ENCODE measurements around the gene ADAR. TPM values are rescaled to one million over a fixed set of nuclear protein-coding genes. Genes with fewer than 3 reads are reported as not detected.

ADAR gene
- total and polyA plus RNA-seq, 8 donors: 23.6 to 173 (median 57.7) TPM

DNA sequence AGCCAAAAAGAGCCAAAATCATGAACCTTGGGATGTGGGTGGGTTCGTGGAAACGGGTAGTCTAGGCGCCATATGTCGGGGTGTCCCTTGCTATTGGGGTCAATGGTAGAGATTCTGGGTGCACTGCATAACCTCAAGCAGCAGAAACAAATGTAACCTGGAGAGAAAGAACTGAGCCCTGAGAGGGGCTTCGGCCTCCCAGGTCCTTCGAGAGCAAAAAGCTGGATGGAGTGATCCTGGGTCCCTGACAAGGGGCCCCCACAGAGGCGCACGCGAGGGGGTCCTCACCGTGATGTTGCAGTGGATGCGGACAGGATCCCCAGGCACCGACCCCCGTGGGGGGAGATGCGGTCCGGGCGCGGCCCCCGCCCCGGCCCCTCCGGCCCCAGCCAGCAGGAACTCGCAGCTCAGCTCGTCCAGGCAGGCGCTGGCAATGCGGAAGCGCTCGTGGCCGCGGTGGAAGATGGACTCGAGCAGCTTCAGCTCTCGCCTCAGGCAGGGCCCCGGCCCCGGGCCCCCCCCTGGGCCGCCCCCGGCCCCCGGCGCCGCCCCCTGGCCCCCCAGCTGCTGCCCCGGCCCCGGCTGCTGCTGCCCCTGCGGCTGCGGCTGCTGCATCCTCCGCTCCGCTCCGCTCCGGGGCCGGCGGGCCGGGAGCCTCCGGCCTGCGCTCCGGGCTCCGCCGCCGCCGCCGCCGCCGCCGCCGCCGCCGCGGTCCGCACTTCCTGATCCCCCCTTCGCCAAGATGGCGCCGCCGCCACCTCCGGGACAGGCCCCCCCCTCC lies 49.9 kb downstream of the ADAR start, which contains the start of gene UBE2Q1:
Gene UBE2Q1, minus strand, starts transcription at position 724 of the 781 bp plus-strand sequence. Its CDS starts 109 bp downstream, at position 615.
- 0 to 2% (median 1%) methylated on average over 16 to 50 of the region's 69 CpGs for WGBS, 5 donors
- Histone ChIP-seq H3K4me1 (peaks cover 24 to 62% (median 46%) of the 10 kb centered on the region in 4 donors), H3K36me3 (peaks cover 26 to 30% (median 29%) of the 10 kb centered on the region in 4 donors), H3K9me3 (no peaks in the 10 kb centered on the region), H3K4me3 (peak within 1 kb of the TSS; percentile 63 to 95 (median 92)), H3K27ac (peak within 1 kb of the TSS; percentile 91 to 97 (median 95)), H3K27me3 (no peaks in the 10 kb centered on the region)
- no peak for TF ChIP-seq POLR2AphosphoS5 (IDR thresholded peaks at IDR 0.05)
- TF ChIP-seq EP300 (IDR thresholded peaks at IDR 0.05): no peak
- TF ChIP-seq POLR2A (IDR thresholded peaks at IDR 0.05): no peak
- TF ChIP-seq CTCF (IDR thresholded peaks at IDR 0.05): no peak
- intact Hi-C loops (cut with DNase I; ENCODE audit: low total_unique reads): no loop called here
- DNase-seq: peak; percentile 58 to 77

- Histone ChIP-seq H3K9me3 (no peaks in the 10 kb centered on the region), H3K27ac (peak overlapping the region in 4 of 5 donors; percentile 83 to 97 (median 94)), H3K4me1 (peaks cover 24 to 69% (median 50%) of the 10 kb centered on the region in 4 donors), H3K36me3 (peaks cover 33 to 37% (median 36%) of the 10 kb centered on the region in 4 donors), H3K27me3 (no peaks in the 10 kb centered on the region), H3K4me3 (peak overlapping the region; percentile 63 to 95 (median 92))
- no peak for TF ChIP-seq POLR2AphosphoS5 (IDR thresholded peaks at IDR 0.05)
- no peak for TF ChIP-seq EP300 (IDR thresholded peaks at IDR 0.05)
- TF ChIP-seq POLR2A (IDR thresholded peaks at IDR 0.05): no peak
- no peak for TF ChIP-seq CTCF (IDR thresholded peaks at IDR 0.05)
- DNase-seq: no peak
- 9 to 15% (median 9%) methylated on average over 7 of the region's 7 CpGs for WGBS, 5 donors
- intact Hi-C loops (cut with DNase I; ENCODE audit: low total_unique reads): no loop called here
Measured at GRCh38 chr1:154557248-154557938, 50.6 kb downstream of the ADAR start.

DNA sequence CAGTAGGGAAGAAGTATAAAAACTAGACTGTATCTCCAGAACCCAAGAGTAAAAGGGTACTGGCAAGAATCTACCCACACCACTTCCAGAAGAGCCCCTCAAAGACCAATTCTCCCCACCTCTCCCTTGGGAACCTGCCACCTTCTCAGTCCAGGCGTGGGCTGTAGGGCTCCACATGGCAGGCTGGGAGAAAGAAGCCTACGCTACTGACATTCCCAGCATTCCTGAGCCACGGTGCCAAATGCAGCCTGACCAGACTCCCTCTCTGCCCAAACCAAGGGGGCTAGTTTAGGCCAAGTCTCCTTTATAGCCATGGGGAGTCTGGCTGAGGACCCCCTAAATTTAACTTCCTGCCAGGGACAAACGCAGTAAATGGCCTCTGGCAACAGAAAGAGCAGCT lies 51.6 kb downstream of the ADAR start:
- no peaks in the 10 kb centered on the region for H3K27me3 ChIP-seq
- WGBS, 5 donors: 10 to 29% (median 17%) methylated on average over 2 to 4 of the region's 4 CpGs
- intact Hi-C loops (cut with DNase I; ENCODE audit: low total_unique reads): no loop called here

More for the DNA sequence above, 51.6 kb downstream of the ADAR start:
- H3K4me1 ChIP-seq: peaks cover 24 to 70% (median 53%) of the 10 kb centered on the region in 4 donors
- TF ChIP-seq EP300 (IDR thresholded peaks at IDR 0.05): no peak
- no peak for TF ChIP-seq CTCF (IDR thresholded peaks at IDR 0.05)
- TF ChIP-seq POLR2A (IDR thresholded peaks at IDR 0.05): no peak
- TF ChIP-seq POLR2AphosphoS5 (IDR thresholded peaks at IDR 0.05): no peak
- peak overlapping the region in 3 of 5 donors; percentile 92 to 97 (median 97) for H3K27ac ChIP-seq
- no peaks in the 10 kb centered on the region for H3K9me3 ChIP-seq
- H3K36me3 ChIP-seq: peaks cover 43 to 47% (median 46%) of the 10 kb centered on the region in 4 donors
- peak in 1 of 2 donors; percentile 46 for DNase-seq
- H3K4me3 ChIP-seq: peak overlapping the region; percentile 63 to 95 (median 92)

Measured in stomach (tissue), 9 donors.